Tibial nerve (tissue), 3 donors: ENCODE measurements around the gene AP3S2.

ENCODE experiments used
- POLR2A ChIP-seq, 2 donors: fragments of 450-650 bp; IDR thresholded peaks; one replicate each; pipeline ENCODE4 v1.6.1; 2017; ENCODE audit warnings: antibody characterized with exemption in 2 of 2, mild to moderate bottlenecking in 2 of 2, moderate library complexity in 2 of 2
- TF ChIP-seq, protein P1 (sequence below), 5 experiments: fragments of 200-600 bp in 3 of 5; fragments of 450-650 bp in 2 of 5; sonication (generic) in 3 of 5; IDR thresholded peaks; one replicate each; pipeline ENCODE4 v1.5.1; 2016 to 2019; ENCODE audit warnings: antibody characterized with exemption in 5 of 5, mild to moderate bottlenecking in 3 of 5, moderate library complexity in 2 of 5

- no peak for TF ChIP-seq POLR2A (IDR thresholded peaks at IDR 0.05)
- TF ChIP-seq, protein P1, sequence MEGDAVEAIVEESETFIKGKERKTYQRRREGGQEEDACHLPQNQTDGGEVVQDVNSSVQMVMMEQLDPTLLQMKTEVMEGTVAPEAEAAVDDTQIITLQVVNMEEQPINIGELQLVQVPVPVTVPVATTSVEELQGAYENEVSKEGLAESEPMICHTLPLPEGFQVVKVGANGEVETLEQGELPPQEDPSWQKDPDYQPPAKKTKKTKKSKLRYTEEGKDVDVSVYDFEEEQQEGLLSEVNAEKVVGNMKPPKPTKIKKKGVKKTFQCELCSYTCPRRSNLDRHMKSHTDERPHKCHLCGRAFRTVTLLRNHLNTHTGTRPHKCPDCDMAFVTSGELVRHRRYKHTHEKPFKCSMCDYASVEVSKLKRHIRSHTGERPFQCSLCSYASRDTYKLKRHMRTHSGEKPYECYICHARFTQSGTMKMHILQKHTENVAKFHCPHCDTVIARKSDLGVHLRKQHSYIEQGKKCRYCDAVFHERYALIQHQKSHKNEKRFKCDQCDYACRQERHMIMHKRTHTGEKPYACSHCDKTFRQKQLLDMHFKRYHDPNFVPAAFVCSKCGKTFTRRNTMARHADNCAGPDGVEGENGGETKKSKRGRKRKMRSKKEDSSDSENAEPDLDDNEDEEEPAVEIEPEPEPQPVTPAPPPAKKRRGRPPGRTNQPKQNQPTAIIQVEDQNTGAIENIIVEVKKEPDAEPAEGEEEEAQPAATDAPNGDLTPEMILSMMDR (IDR thresholded peaks at IDR 0.05): no peak
Measured at GRCh38 chr15:89845305-89845893, 48.4 kb downstream of the AP3S2 start.
